NT2/D1 (cell line): Measurements from ENCODE around the gene ZAP70.

Experiments used
- YY1 ChIP-seq: IDR thresholded peaks from 2 replicates; pipeline ENCODE4 v1.6.1; 2011; ENCODE audit not compliant: insufficient read length, insufficient read depth
- ZNF274 ChIP-seq: IDR thresholded peaks from 2 replicates; pipeline ENCODE4 v1.6.1; 2011; ENCODE audit warnings: mild to moderate bottlenecking, low read depth, low read length

- TF ChIP-seq ZNF274 (no peak), YY1 (no peak)
Measured at GRCh38 chr2:97736608-97737330, 23.4 kb downstream of the ZAP70 start.
